ENCODE data around the gene TMEM209.

DNA sequence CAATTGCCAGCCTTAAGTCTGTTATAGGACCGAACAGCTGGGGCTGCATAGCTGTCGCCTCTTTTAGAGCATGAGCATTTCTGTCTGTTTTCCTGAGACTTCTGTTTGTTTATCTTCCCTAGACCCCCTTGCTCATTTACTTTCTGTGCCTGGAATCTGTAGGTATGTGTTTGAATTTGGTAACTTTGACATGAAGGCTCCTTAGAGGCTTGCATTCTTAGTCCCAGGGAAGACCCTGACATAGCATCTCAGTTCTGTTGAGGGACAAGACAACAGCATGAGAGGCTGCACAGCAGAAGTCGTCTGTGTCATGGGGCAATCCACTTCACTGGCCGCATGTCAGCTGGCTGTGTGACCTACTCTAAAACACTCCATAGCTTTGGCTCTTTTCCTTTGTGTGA, 76.2 kb downstream of the TMEM209 start:
- no peak for TF ChIP-seq CTCF (IDR thresholded peaks at IDR 0.05)
- TF ChIP-seq POLR2A (IDR thresholded peaks at IDR 0.05), result no peak
- no peak for TF ChIP-seq EP300 (IDR thresholded peaks at IDR 0.05)
